ENCODE results near the gene WDR43.

DNA sequence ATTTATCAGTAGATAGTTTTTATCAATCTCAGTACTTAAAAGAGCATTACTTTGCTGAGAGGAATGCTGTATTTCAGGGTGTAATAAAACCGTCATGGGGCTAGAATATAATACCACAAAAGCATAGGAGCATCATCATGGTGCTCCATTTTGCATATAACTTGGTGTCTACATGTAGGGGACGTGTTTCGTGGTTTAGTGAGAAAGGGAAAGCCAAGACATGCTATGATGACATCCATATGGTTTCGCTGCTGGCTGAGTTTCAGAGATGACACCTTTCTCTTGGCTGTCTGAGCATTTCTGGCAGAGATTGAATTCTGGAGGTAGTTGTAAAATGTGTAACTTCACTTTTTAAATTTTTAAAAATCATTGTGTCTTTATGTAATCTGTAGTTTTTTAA lies 32.4 kb downstream of the WDR43 start:
- TF ChIP-seq, protein P1, sequence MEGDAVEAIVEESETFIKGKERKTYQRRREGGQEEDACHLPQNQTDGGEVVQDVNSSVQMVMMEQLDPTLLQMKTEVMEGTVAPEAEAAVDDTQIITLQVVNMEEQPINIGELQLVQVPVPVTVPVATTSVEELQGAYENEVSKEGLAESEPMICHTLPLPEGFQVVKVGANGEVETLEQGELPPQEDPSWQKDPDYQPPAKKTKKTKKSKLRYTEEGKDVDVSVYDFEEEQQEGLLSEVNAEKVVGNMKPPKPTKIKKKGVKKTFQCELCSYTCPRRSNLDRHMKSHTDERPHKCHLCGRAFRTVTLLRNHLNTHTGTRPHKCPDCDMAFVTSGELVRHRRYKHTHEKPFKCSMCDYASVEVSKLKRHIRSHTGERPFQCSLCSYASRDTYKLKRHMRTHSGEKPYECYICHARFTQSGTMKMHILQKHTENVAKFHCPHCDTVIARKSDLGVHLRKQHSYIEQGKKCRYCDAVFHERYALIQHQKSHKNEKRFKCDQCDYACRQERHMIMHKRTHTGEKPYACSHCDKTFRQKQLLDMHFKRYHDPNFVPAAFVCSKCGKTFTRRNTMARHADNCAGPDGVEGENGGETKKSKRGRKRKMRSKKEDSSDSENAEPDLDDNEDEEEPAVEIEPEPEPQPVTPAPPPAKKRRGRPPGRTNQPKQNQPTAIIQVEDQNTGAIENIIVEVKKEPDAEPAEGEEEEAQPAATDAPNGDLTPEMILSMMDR (IDR thresholded peaks at IDR 0.05; ENCODE audit: low read depth, low read length): no peak
- no peak for TF ChIP-seq POLR2A (IDR thresholded peaks at IDR 0.05; ENCODE audit: extremely low read depth, insufficient read length)
- TF ChIP-seq, protein P2, sequence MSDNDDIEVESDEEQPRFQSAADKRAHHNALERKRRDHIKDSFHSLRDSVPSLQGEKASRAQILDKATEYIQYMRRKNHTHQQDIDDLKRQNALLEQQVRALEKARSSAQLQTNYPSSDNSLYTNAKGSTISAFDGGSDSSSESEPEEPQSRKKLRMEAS (IDR thresholded peaks at IDR 0.05; ENCODE audit: low read depth, low read length): no peak

All from NB4 (cell line).